K562 (cell line): ENCODE results near the gene C9.

Experiments used
- ZNF79 ChIP-seq: fragments of 250-450 bp; sonication (Bioruptor Pico); IDR thresholded peaks from 2 replicates; pipeline ENCODE4 v1.4.0; 2020; ENCODE audit warnings: low read depth, mild to moderate bottlenecking, moderate library complexity
- TF ChIP-seq, protein P1 (sequence below), 3 experiments: IDR thresholded peaks in 2 of 3; conservative IDR thresholded peaks in 1 of 3; 2 replicates each; pipeline ENCODE4 v1.5.1; 2011 to 2012; ENCODE audit warnings: low read length in 3 of 3, mild to moderate bottlenecking in 3 of 3, control low read depth in 2 of 3, improper control_type of control experiment in 1 of 3, inconsistent platforms in 1 of 3, low read depth in 1 of 3, mixed read lengths in 1 of 3, moderate library complexity in 1 of 3; ENCODE audit not compliant: insufficient read depth in 2 of 3

- no peak for TF ChIP-seq ZNF79 (CRISPR knock-in tag)
- TF ChIP-seq, protein P1, sequence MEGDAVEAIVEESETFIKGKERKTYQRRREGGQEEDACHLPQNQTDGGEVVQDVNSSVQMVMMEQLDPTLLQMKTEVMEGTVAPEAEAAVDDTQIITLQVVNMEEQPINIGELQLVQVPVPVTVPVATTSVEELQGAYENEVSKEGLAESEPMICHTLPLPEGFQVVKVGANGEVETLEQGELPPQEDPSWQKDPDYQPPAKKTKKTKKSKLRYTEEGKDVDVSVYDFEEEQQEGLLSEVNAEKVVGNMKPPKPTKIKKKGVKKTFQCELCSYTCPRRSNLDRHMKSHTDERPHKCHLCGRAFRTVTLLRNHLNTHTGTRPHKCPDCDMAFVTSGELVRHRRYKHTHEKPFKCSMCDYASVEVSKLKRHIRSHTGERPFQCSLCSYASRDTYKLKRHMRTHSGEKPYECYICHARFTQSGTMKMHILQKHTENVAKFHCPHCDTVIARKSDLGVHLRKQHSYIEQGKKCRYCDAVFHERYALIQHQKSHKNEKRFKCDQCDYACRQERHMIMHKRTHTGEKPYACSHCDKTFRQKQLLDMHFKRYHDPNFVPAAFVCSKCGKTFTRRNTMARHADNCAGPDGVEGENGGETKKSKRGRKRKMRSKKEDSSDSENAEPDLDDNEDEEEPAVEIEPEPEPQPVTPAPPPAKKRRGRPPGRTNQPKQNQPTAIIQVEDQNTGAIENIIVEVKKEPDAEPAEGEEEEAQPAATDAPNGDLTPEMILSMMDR (IDR thresholded peaks at IDR 0.05 in 2 of 3, conservative IDR thresholded peaks at IDR 0.05 in 1 of 3; ENCODE audit: insufficient read depth in 2 of 3, low read depth in 1 of 3, low read length in 3 of 3): peak; percentile 80 to 96 (median 84)
These were observed 12.0 kb upstream of the C9 start for GRCh38 chr5:39376293-39376714.
